Activated CD8-positive, alpha-beta T cell treated with anti-CD3 and anti-CD28 coated beads for 36 hours (primary cell): ENCODE data around the gene ANGEL2. TPM values are rescaled to one million over a fixed set of nuclear protein-coding genes. Genes with fewer than 3 reads are reported as not detected.

Source experiments
- ATAC-seq: fragments of 200-7000 bp; cut with Tn5 transposase; one replicate; pipeline ENCODE4 v1.10.0; 2021; ENCODE audit warnings: mild to moderate bottlenecking, moderate library complexity
- CTCF ChIA-PET: fragments of 350-600 bp; sonication (Branson Sonifier 250); formaldehyde crosslinking; loops from one replicate; lab custom pipeline; 2021; ENCODE audit warnings: antibody characterized with exemption; lab: Charles Lee
- POLR2A ChIA-PET: fragments of 350-600 bp; sonication (Branson Sonifier 250); formaldehyde crosslinking; loops from one replicate; lab custom pipeline; 2021; ENCODE audit warnings: antibody characterized with exemption; lab: Charles Lee
- DNase-seq: peaks from one replicate; pipeline ENCODE4 v3.0.0-alpha.2; 2020
- H3K27ac Mint-ChIP-seq: one replicate; pipeline ENCODE4 v1.8.0; 2021; ENCODE audit warnings: mild to moderate bottlenecking, mixed read lengths
- H3K27me3 Mint-ChIP-seq: one replicate; pipeline ENCODE4 v1.8.0; 2021; ENCODE audit warnings: mixed read lengths
- H3K36me3 Mint-ChIP-seq: one replicate; pipeline ENCODE4 v1.8.0; 2021; ENCODE audit warnings: low read depth, mixed read lengths
- H3K4me1 Mint-ChIP-seq: one replicate; pipeline ENCODE4 v1.8.0; 2021; ENCODE audit warnings: low read depth, mixed read lengths
- H3K4me3 Mint-ChIP-seq: one replicate; pipeline ENCODE4 v1.8.0; 2021; ENCODE audit warnings: mild to moderate bottlenecking, moderate library complexity, mixed read lengths
- H3K9me3 Mint-ChIP-seq: one replicate; pipeline ENCODE4 v1.8.0; 2021; ENCODE audit warnings: mixed read lengths
- intact Hi-C: fragments of 100-400 bp; cut with micrococcal nuclease; formaldehyde crosslinking; loops from one replicate; pipeline ENCODE4 v1.10.0; 2022
- total RNA-seq, 2 experiments: library from RNA; stranded (reverse); gene quantifications; one replicate each; pipeline ENCODE4 v1.2.3, GENCODE V29; 2021
- TF ChIP-seq, protein P1 (sequence below): fragments of 200-600 bp; IDR thresholded peaks from one replicate; pipeline ENCODE4 v1.8.0; 2022; ENCODE audit warnings: antibody characterized with exemption, mild to moderate bottlenecking

ANGEL2 gene
- total RNA-seq, 2 experiments from 2014 or later, result 41.1 to 44.2 TPM

DNA sequence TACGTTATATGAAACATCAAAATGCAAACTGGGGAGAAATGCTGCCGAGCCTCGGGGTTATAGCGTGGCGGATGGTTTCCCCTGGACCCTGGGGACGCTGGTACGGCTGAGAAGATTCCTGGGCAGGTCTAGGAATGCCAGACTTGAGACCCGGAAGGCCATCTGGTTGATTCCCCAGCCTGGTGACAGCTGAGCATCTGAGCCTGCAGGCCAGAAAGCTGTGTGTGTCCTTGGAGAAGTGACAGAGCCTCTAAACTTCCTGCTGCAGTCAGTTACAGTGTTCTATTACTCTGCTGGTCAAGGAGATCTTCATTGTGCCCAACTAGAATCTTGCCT, 63.1 kb downstream of the ANGEL2 start:
- no peaks in the 10 kb centered on the region for H3K36me3 Mint-ChIP-seq
- ChIA-PET CTCF (no interaction called here), POLR2A (no interaction called here)
- ATAC-seq, result no peak
- no peak overlapping the region for H3K4me3 Mint-ChIP-seq
- H3K4me1 Mint-ChIP-seq, result peaks cover 4% of the 10 kb centered on the region
- H3K9me3 Mint-ChIP-seq, result no peaks in the 10 kb centered on the region
- intact Hi-C loops, result no loop called here
- TF ChIP-seq, protein P1, sequence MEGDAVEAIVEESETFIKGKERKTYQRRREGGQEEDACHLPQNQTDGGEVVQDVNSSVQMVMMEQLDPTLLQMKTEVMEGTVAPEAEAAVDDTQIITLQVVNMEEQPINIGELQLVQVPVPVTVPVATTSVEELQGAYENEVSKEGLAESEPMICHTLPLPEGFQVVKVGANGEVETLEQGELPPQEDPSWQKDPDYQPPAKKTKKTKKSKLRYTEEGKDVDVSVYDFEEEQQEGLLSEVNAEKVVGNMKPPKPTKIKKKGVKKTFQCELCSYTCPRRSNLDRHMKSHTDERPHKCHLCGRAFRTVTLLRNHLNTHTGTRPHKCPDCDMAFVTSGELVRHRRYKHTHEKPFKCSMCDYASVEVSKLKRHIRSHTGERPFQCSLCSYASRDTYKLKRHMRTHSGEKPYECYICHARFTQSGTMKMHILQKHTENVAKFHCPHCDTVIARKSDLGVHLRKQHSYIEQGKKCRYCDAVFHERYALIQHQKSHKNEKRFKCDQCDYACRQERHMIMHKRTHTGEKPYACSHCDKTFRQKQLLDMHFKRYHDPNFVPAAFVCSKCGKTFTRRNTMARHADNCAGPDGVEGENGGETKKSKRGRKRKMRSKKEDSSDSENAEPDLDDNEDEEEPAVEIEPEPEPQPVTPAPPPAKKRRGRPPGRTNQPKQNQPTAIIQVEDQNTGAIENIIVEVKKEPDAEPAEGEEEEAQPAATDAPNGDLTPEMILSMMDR, result no peak
- H3K27ac Mint-ChIP-seq, result no peak overlapping the region
- H3K27me3 Mint-ChIP-seq, result peaks cover 60% of the 10 kb centered on the region
- no peak for DNase-seq

DNA sequence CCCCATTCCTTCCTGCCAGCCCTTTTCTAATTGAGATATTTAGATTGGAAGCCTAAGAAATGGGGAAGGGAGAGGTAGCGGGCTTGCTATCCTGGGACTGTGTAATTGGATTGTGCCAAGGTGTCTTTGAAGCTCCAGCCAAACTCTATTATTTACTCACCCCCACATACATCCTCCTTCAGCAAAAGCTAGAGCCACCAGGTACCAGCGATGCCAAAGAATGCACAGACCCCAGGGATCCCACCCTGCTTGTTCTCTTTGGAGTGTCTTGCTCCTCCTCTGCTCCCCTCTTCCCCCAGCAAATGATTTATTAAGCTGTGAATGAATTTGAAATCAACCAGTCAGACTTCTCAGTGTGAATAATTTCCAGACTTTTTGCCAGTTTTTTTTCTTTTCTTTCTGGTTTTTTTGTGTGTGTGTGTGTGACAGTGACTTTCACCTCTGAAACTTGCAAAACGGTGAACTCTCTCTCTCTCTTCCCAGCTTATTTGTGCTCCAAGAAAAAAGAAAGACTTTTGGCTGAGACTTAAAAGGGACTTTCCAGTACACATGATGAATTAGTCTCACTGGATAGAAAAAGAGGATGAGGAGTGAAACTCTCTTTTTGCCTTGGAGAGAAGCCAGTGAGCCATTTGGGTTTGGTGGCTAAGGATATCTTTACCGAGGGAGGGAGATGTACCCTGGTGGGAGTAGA, 63.6 kb downstream of the ANGEL2 start:
- DNase-seq (no peak), ATAC-seq (no peak)
- Mint-ChIP-seq H3K4me3 (no peak overlapping the region), H3K4me1 (peaks cover 4% of the 10 kb centered on the region), H3K27me3 (peaks cover 60% of the 10 kb centered on the region), H3K9me3 (no peaks in the 10 kb centered on the region), H3K36me3 (no peaks in the 10 kb centered on the region), H3K27ac (no peak overlapping the region)
- ChIA-PET POLR2A (no interaction called here), CTCF (no interaction called here)
- intact Hi-C loops, result no loop called here
- TF ChIP-seq, protein P1, result no peak

DNA sequence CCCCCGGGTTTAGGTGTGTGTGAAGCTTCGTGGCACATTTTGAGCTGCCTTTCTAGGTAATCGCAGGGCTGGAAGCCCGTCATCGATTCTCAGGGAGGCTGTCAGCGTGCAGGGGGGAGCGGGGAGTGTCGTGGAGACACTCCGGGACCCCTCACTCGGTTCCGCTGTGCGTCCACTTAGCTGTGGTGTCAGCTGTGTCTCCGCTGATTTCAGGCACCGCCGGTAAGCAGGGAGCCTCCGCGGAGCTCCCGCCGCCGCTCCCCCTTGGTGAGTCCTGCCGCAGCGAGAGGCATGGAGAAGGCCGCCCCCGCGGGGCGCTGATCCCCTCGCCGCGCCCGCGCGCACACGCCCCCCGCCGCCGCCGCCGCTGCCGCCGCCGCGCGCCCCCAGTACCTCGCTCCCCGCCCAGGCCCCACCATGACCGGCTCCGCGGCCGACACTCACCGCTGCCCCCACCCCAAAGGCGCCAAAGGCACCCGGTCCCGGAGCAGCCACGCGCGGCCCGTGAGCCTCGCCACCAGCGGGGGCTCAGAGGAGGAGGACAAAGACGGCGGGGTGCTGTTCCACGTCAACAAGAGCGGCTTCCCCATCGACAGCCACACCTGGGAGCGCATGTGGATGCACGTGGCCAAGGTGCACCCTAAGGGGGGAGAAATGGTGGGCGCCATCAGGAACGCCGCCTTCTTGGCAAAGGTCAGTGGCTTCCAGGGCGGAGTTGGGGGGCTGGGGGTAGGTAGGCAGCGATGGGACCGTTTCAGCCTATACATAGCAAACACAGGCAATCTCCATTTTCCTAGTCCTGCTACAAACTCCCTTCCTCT, 64.3 kb downstream of the ANGEL2 start:
- TF ChIP-seq, protein P1, result no peak
- Mint-ChIP-seq H3K27ac (no peak overlapping the region), H3K27me3 (peaks cover 59% of the 10 kb centered on the region), H3K36me3 (no peaks in the 10 kb centered on the region), H3K9me3 (no peaks in the 10 kb centered on the region), H3K4me1 (peaks cover 4% of the 10 kb centered on the region), H3K4me3 (peak overlapping the region; percentile 66)
- intact Hi-C loops, result no loop called here
- no peak for DNase-seq
- ChIA-PET POLR2A (no interaction called here), CTCF (interaction anchor here (0.9 to 1.0 kb wide), 2 partner anchors 10 to 44 kb away, joined by 3 to 5 read pairs; no protein-coding TSS in a partner anchor)
- ATAC-seq, result no peak

DNA sequence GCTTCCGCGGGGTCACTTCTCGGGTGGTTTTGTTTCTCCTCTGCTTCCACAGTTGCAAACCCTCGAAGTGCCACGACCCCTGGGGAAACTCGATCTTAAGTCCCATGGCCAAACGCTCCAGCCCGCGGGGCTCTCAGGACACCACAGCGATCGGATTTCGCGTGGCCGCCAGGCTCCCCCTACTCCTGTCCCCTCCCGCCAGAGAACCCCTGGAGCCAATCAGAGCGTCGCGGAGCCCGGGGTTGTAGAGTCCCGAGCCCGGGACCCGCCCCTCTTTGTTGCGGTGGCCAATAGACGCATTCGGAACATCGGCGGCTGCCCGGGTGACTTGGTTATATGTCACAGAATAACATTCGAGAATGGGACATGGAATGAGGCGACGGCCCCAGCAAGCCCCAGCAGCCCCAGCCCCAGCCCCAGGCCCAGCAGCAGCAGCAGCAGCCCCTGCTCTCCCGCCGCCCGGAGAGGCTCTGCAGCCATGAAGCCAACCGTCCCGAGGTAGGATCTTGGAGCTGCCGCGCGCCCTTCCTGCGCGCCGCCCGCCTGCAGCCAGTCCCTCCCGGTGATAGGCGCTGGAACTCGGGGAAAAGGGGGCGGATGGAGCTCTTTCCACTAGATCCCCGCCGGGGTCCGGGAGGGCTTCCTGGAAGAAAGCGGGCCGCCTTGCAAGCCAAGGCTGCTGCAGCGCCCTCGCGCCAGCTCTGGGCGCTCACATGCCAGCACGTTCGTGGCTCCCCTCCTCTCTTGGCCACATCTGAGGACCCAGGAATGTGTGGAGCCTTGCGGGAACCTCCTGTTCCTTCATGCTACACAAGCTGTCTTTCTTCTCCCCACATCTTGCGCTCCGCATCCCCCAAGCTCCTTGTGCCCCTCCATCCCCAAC, 65.2 kb downstream of the ANGEL2 start, which contains the start of gene VASH2:
TSS of gene VASH2 (plus strand) at position 299 of the 883 bp plus-strand sequence. CDS start 1,002 bp downstream, outside the sequence.
- Mint-ChIP-seq H3K36me3 (no peaks in the 10 kb centered on the region), H3K4me3 (peak within 1 kb of the TSS; percentile 66), H3K4me1 (peaks cover 4% of the 10 kb centered on the region), H3K27me3 (peaks cover 57% of the 10 kb centered on the region), H3K27ac (no peak within 1 kb of the TSS), H3K9me3 (no peaks in the 10 kb centered on the region)
- intact Hi-C loops, result no loop called here
- ATAC-seq (peak; percentile 99), DNase-seq (peak; percentile 79)
- ChIA-PET CTCF (interaction anchor here (0.9 to 1.4 kb wide), 3 partner anchors 9 to 45 kb away, joined by 3 to 6 read pairs (median 5); no protein-coding TSS in a partner anchor), POLR2A (no interaction called here)
- TF ChIP-seq, protein P1, result no peak
